Natural killer cell (primary cell): ENCODE results near the gene ERAL1. TPM values are rescaled to one million over a fixed set of nuclear protein-coding genes. Genes with fewer than 3 reads are reported as not detected.

Experiments
- ATAC-seq, 3 donors: fragments of 150-1000 bp in 2 of 3; fragments of 200-7000 bp in 1 of 3; cut with Tn5 transposase; 1 replicate in 1 of 3; 2 replicates in 2 of 3; pipeline ENCODE4 v1.10.0; 2021; ENCODE audit warnings: mild to moderate bottlenecking in 2 of 3, moderate library complexity in 2 of 3
- DNase-seq, 2 donors: peaks; one replicate each; pipeline versions ENCODE4 v3.0.0 to v3.0.0-alpha.2; 2013 to 2021; ENCODE audit warnings: mixed read lengths in 1 of 2
- H3K27ac ChIP-seq: one replicate; pipeline ENCODE4 v1.5.1; 2013; ENCODE audit warnings: mild to moderate bottlenecking, low read length
- H3K27me3 ChIP-seq: one replicate; pipeline ENCODE4 v1.6.1; 2013; ENCODE audit warnings: low read length; ENCODE audit not compliant: control insufficient read depth, insufficient read depth
- H3K36me3 ChIP-seq: one replicate; pipeline ENCODE4 v1.6.1; 2013; ENCODE audit warnings: low read length; ENCODE audit not compliant: control insufficient read depth, insufficient read depth
- H3K4me1 ChIP-seq: one replicate; pipeline ENCODE4 v1.6.1; 2013; ENCODE audit warnings: low read length; ENCODE audit not compliant: control insufficient read depth, insufficient read depth
- H3K4me3 ChIP-seq: one replicate; pipeline ENCODE4 v1.5.1; 2013; ENCODE audit warnings: low read length
- H3K9me3 ChIP-seq: one replicate; pipeline ENCODE4 v1.6.1; 2013; ENCODE audit warnings: low read length; ENCODE audit not compliant: control insufficient read depth, insufficient read depth
- H3K27ac Mint-ChIP-seq, 2 donors: one replicate each; pipeline ENCODE4 v1.8.0; 2022; ENCODE audit warnings: mild to moderate bottlenecking in 2 of 2, mixed read lengths in 2 of 2, moderate library complexity in 1 of 2
- H3K27me3 Mint-ChIP-seq, 2 donors: one replicate each; pipeline ENCODE4 v1.8.0; 2022; ENCODE audit warnings: low read depth in 2 of 2, mixed read lengths in 2 of 2
- H3K36me3 Mint-ChIP-seq: one replicate; pipeline ENCODE4 v1.8.0; 2022; ENCODE audit warnings: mixed read lengths
- H3K4me1 Mint-ChIP-seq, 2 donors: one replicate each; pipeline ENCODE4 v1.8.0; 2022; ENCODE audit warnings: mixed read lengths in 2 of 2
- H3K4me3 Mint-ChIP-seq: one replicate; pipeline ENCODE4 v1.8.0; 2022; ENCODE audit warnings: mild to moderate bottlenecking, moderate library complexity, mixed read lengths
- H3K9me3 Mint-ChIP-seq, 2 donors: one replicate each; pipeline ENCODE4 v1.8.0; 2022; ENCODE audit warnings: mixed read lengths in 2 of 2
- WGBS: methylation state at CpG from one replicate; pipeline ENCODE4 v1.1.7; 2013; ENCODE audit warnings: missing lambda C conversion rate; ENCODE audit not compliant: insufficient coverage; 5-methylcytosine and 5-hydroxymethylcytosine counted together
- intact Hi-C: fragments of 100-400 bp; cut with micrococcal nuclease; formaldehyde crosslinking; loops from one replicate; pipeline ENCODE4 v1.14.2; 2022
- total RNA-seq, 4 donors: library from RNA; stranded (reverse); fragments of 120-200 nt in 1 of 4; gene quantifications; one replicate each; pipeline versions ENCODE4 v1.2.3 to v1.2.4, GENCODE V29; 2013 to 2022
- TF ChIP-seq, protein P1 (sequence below): fragments of 200-600 bp; IDR thresholded peaks from one replicate; pipeline ENCODE4 v1.8.0; 2022; ENCODE audit warnings: antibody characterized with exemption

ERAL1 gene
- total RNA-seq, 3 donors from 2014 or later (not counting 1 experiment from before 2014, with no cell fraction given) = 20.9 to 35.2 (median 27.3) TPM

DNA sequence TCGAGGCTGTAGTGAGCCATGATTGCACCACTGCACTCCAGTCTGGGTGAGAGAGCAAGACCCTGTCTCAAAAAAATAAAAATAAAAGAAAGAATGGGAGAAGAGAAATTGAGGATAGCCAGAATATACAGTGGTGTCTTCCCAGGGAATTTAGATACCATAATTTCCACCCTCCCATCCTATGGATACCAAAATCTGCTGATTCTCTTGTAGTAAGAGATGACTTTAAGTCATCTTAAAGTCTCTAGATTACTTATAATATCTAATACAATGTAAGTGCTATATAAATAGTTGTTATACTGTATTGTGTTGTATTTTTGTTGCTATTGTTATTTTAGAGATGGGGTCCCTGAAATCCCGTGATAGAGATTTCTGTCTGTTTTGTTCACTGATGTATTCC, 1.5 kb upstream of the ERAL1 start:
- no peak for ATAC-seq
- Mint-ChIP-seq H3K4me3 (peak overlapping the region; percentile 31), H3K36me3 (no peaks in the 10 kb centered on the region), H3K4me1 (peaks cover 14% of the 10 kb centered on the region in 2 donors), H3K27ac (no peak overlapping the region), H3K27me3 (no peaks in the 10 kb centered on the region), H3K9me3 (no peaks in the 10 kb centered on the region)
- peaks cover 8% of the 10 kb centered on the region for H3K36me3 ChIP-seq
- H3K27ac ChIP-seq = no peak overlapping the region
- H3K27me3 ChIP-seq = no peaks in the 10 kb centered on the region
- no peak overlapping the region for H3K4me3 ChIP-seq
- DNase-seq = no peak
- 93% methylated on average over 2 of the region's 2 CpGs for WGBS
- H3K9me3 ChIP-seq = no peaks in the 10 kb centered on the region
- peaks cover 13% of the 10 kb centered on the region for H3K4me1 ChIP-seq
- TF ChIP-seq, protein P1, sequence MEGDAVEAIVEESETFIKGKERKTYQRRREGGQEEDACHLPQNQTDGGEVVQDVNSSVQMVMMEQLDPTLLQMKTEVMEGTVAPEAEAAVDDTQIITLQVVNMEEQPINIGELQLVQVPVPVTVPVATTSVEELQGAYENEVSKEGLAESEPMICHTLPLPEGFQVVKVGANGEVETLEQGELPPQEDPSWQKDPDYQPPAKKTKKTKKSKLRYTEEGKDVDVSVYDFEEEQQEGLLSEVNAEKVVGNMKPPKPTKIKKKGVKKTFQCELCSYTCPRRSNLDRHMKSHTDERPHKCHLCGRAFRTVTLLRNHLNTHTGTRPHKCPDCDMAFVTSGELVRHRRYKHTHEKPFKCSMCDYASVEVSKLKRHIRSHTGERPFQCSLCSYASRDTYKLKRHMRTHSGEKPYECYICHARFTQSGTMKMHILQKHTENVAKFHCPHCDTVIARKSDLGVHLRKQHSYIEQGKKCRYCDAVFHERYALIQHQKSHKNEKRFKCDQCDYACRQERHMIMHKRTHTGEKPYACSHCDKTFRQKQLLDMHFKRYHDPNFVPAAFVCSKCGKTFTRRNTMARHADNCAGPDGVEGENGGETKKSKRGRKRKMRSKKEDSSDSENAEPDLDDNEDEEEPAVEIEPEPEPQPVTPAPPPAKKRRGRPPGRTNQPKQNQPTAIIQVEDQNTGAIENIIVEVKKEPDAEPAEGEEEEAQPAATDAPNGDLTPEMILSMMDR = no peak
- intact Hi-C loops = no loop called here

DNA sequence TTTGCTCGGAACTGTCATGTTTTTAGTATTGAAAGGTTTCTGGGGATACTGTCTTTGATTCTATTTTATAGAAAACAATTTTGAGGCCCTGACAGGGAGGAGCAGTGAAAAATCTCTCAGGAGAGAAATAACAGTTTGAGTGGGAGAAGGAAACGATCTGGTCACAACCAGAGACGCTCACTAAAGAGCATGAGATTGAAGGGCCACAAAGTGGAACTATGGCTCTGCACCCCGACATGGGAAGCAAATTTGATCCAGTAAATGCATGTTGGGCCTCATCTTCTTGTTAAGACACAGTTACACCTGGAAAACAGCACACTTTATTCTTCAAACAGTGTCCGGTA, 492 bp downstream of the ERAL1 start:
- Mint-ChIP-seq H3K27me3 (no peaks in the 10 kb centered on the region), H3K9me3 (no peaks in the 10 kb centered on the region), H3K4me1 (peaks cover 14% of the 10 kb centered on the region in 2 donors), H3K4me3 (peak overlapping the region; percentile 98), H3K27ac (peak overlapping the region; percentile 85 to 92), H3K36me3 (no peaks in the 10 kb centered on the region)
- TF ChIP-seq, protein P1 = no peak
- DNase-seq (no peak), ATAC-seq (no peak)
- H3K36me3 ChIP-seq = peaks cover 22% of the 10 kb centered on the region
- peaks cover 13% of the 10 kb centered on the region for H3K4me1 ChIP-seq
- H3K4me3 ChIP-seq = peak overlapping the region; percentile 90
- intact Hi-C loops = no loop called here
- no peaks in the 10 kb centered on the region for H3K27me3 ChIP-seq
- no peaks in the 10 kb centered on the region for H3K9me3 ChIP-seq
- peak overlapping the region; percentile 66 for H3K27ac ChIP-seq
- WGBS = 6% methylated on average over 4 of the region's 5 CpGs

DNA sequence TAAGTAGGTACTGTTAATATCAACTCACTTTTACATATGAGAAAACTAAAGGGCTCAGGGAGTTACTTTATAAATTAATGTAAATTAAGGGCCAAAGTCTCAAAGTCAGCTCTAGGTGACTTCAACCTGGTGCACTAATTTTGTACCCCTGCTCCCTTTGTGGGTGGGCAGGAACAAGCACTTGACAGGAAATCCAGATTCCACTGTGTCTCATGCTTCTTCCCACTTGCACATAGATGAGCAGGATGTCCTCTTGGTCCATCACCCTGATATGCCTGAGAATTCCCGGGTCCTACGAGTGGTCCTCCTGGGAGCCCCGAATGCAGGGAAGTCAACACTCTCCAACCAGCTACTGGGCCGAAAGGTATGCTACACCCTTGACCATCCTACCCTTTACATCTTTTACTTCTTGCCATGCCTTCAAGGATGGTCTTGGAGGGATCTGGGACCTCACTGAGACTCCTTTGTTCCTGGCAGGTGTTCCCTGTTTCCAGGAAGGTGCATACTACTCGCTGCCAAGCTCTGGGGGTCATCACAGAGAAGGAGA, 1.3 kb downstream of the ERAL1 start:
- Histone ChIP-seq H3K27ac (no peak overlapping the region), H3K4me3 (no peak overlapping the region), H3K36me3 (peaks cover 27% of the 10 kb centered on the region), H3K27me3 (no peaks in the 10 kb centered on the region), H3K9me3 (no peaks in the 10 kb centered on the region), H3K4me1 (peaks cover 13% of the 10 kb centered on the region)
- Mint-ChIP-seq H3K4me3 (peak overlapping the region; percentile 98), H3K9me3 (no peaks in the 10 kb centered on the region), H3K27ac (no peak overlapping the region), H3K4me1 (peaks cover 14% of the 10 kb centered on the region in 2 donors), H3K27me3 (no peaks in the 10 kb centered on the region), H3K36me3 (no peaks in the 10 kb centered on the region)
- 96% methylated on average over 5 of the region's 5 CpGs for WGBS
- no peak for DNase-seq
- ATAC-seq = no peak
- intact Hi-C loops = no loop called here
- TF ChIP-seq, protein P1 = no peak
